Measurements from ENCODE around the gene ERF. TPM values are rescaled to one million over a fixed set of nuclear protein-coding genes. Genes with fewer than 3 reads are reported as not detected.

The ERF gene
- total and polyA plus RNA-seq, 2 of the 8 experiments (the other 6 are each of a cell fraction or from before 2014, with no cell fraction given) = 43.7 to 62.7 TPM

DNA sequence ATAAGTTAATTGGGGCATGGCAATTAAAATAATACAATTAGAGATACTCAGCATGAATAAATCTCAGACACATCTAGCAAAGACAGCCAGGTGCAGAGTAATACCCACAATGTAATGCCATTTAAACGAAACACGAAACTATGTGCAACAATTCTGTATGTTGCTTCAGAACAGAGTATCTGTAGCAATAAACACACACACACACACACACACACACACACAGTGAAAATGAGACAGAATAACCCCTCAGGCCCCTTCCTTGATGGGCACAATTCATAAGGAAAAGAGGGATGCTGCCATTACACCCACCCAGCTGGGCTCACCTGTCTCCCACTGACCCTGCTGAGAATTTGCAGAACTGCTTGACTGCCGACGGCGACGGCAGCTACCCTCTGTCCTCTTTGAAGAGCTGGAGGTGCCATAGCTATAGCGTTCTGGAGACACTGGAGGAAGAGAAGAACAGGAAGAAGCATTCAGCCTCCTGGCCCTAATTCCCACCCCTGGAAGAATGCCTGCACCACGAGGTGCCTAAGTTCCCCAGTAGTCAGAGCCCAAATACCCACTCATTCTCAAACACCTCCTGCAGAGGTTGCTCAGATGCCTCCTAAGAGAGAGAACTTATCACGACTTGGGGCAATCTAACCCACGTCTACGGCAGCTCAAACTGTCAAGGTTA is 40.0 kb downstream of the ERF start:
- peaks cover 12% of the 10 kb centered on the region; the same call in 1 of the 2 replicates for H3K23me2 ChIP-seq (ENCODE audit: low read depth, low read length)
- no peak overlapping the region for H3K56ac ChIP-seq (replicated peaks; ENCODE audit: insufficient read length, low read depth, low read length)
- H3K9ac ChIP-seq (replicated peaks in 1 of 4; ENCODE audit: extremely low read depth in 1 of 4, low read depth in 3 of 4, low read length in 3 of 4) = no peak overlapping the region
- 85% methylated on average over 11 of the region's 11 CpGs; no CpG with 5 or more reads in 1 of the 2 experiments for WGBS, 2 experiments (ENCODE audit: extremely low coverage in 1 of 2, insufficient coverage in 1 of 2, insufficient read length in 1 of 2, insufficient replicate concordance in 2 of 2, low coverage in 1 of 2, low lambda C conversion rate in 2 of 2, missing lambda C conversion rate in 1 of 2)
- ChIA-PET CTCF (ENCODE audit: partially characterized antibody) (interaction anchor here (1.3 to 1.9 kb wide), 4 partner anchors 11 to 106 kb away, joined by 3 to 7 read pairs (median 4); no protein-coding TSS in a partner anchor), POLR2A (ENCODE audit: partially characterized antibody) (interaction anchor here (1.0 to 1.7 kb wide), 3 partner anchors 13 to 53 kb away, joined by 3 read pairs; no protein-coding TSS in a partner anchor)
- H4K8ac ChIP-seq (ENCODE audit: extremely low read depth, insufficient read depth, low read length) = no peak overlapping the region
- peaks cover 14 to 19% of the 10 kb centered on the region in 2 experiments for H4K20me1 ChIP-seq (replicated peaks in 1 of 2; ENCODE audit: control insufficient read depth in 1 of 2, insufficient read depth in 2 of 2, low read length in 2 of 2)
- H2AFZ ChIP-seq (ENCODE audit: low read length) = no peak overlapping the region
- no peak overlapping the region for H3K23ac ChIP-seq (ENCODE audit: insufficient read length)
- H3K27ac ChIP-seq (ENCODE audit: low read depth, low read length) = no peak overlapping the region
- H3K27me3 ChIP-seq (replicated peaks in 1 of 4; ENCODE audit: control insufficient read depth in 3 of 4, extremely low read depth in 1 of 4, insufficient read depth in 3 of 4, low read length in 3 of 4) = no peaks in the 10 kb centered on the region
- no peak overlapping the region for H3K4ac ChIP-seq (replicated peaks; ENCODE audit: insufficient read length, low read depth, low read length)
- H3K4me3 ChIP-seq (ENCODE audit: extremely low read depth in 1 of 4, insufficient read depth in 2 of 4, low read depth in 3 of 4, low read length in 4 of 4) = no peak overlapping the region
- H3K9me3 ChIP-seq (ENCODE audit: insufficient read depth in 2 of 2, low read depth in 1 of 2, low read length in 1 of 2) = no peaks in the 10 kb centered on the region
- no peak overlapping the region for H2BK12ac ChIP-seq (ENCODE audit: low read depth, low read length)
- H3K4me1 ChIP-seq (replicated peaks in 1 of 4; ENCODE audit: control insufficient read depth in 3 of 4, insufficient read depth in 4 of 4, low read length in 3 of 4) = peaks cover 3 to 11% (median 7%) of the 10 kb centered on the region in 4 experiments; a peak in 6 of 7 replicates
- H2BK20ac ChIP-seq (ENCODE audit: low read length) = no peak overlapping the region
- H3K4me2 ChIP-seq (ENCODE audit: insufficient read depth in 1 of 2, low read depth in 2 of 2, low read length in 2 of 2) = no peak overlapping the region; a peak in 1 of 4 replicates
- no peak overlapping the region for H3K14ac ChIP-seq (ENCODE audit: insufficient read length)
- no peak overlapping the region for H2BK5ac ChIP-seq (ENCODE audit: low read depth, low read length)
- FAIRE-seq = no peak
- peaks cover 11% of the 10 kb centered on the region for H3K79me1 ChIP-seq (ENCODE audit: low read depth, low read length)
- no peak overlapping the region for H2BK15ac ChIP-seq (ENCODE audit: low read length)
- no peak overlapping the region for H4K5ac ChIP-seq (ENCODE audit: insufficient read length, low read depth, low read length)
- no peak overlapping the region for H4K91ac ChIP-seq (replicated peaks; ENCODE audit: insufficient read length, low read length)
- H3K18ac ChIP-seq (ENCODE audit: extremely low read depth, low read length) = no peak overlapping the region
- peaks cover 0 to 30% (median 9%) of the 10 kb centered on the region in 4 experiments; a peak in 6 of 8 replicates for H3K36me3 ChIP-seq (ENCODE audit: control insufficient read depth in 2 of 4, insufficient read depth in 4 of 4, low read length in 3 of 4)
- H3K79me2 ChIP-seq (ENCODE audit: control insufficient read depth in 1 of 2, insufficient read depth in 2 of 2, low read length in 2 of 2) = peaks cover 25 to 44% of the 10 kb centered on the region in 2 experiments
- DNase-seq (ENCODE audit: low read depth in 1 of 2, low spot score in 2 of 2) = no peak
- H2BK120ac ChIP-seq (replicated peaks; ENCODE audit: low read depth, low read length) = no peak overlapping the region
- H2AK5ac ChIP-seq (ENCODE audit: low read depth, low read length) = no peak overlapping the region
- TF ChIP-seq ZNF274 (IDR thresholded peaks at IDR 0.05; ENCODE audit: borderline replicate concordance, extremely low read depth, low read length) (no peak), RXRA (IDR thresholded peaks at IDR 0.05; ENCODE audit: insufficient read depth, low read depth, low read length) (no peak), TBP (IDR thresholded peaks at IDR 0.05; ENCODE audit: low read depth, low read length) (no peak), TAF7 (optimal IDR thresholded peaks at IDR 0.05; ENCODE audit: borderline replicate concordance, low read depth, low read length) (no peak), CBX5 (IDR thresholded peaks at IDR 0.05; ENCODE audit: low read depth, low read length) (no peak), NANOG (IDR thresholded peaks at IDR 0.05; ENCODE audit: insufficient read depth, low read depth, low read length, poor library complexity, severe bottlenecking) (no peak), TEAD4 (IDR thresholded peaks at IDR 0.05; ENCODE audit: low read depth, low read length) (no peak), GTF2F1 (IDR thresholded peaks at IDR 0.05; ENCODE audit: borderline replicate concordance, low read depth, low read length) (no peak), BRCA1 (IDR thresholded peaks at IDR 0.05; ENCODE audit: low read depth, low read length) (no peak)
- TF ChIP-seq, protein P1, sequence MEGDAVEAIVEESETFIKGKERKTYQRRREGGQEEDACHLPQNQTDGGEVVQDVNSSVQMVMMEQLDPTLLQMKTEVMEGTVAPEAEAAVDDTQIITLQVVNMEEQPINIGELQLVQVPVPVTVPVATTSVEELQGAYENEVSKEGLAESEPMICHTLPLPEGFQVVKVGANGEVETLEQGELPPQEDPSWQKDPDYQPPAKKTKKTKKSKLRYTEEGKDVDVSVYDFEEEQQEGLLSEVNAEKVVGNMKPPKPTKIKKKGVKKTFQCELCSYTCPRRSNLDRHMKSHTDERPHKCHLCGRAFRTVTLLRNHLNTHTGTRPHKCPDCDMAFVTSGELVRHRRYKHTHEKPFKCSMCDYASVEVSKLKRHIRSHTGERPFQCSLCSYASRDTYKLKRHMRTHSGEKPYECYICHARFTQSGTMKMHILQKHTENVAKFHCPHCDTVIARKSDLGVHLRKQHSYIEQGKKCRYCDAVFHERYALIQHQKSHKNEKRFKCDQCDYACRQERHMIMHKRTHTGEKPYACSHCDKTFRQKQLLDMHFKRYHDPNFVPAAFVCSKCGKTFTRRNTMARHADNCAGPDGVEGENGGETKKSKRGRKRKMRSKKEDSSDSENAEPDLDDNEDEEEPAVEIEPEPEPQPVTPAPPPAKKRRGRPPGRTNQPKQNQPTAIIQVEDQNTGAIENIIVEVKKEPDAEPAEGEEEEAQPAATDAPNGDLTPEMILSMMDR (IDR thresholded peaks at IDR 0.05; ENCODE audit: control extremely low read depth in 1 of 3, insufficient read depth in 1 of 3, low read depth in 1 of 3, low read length in 3 of 3) = no peak
